Measurements from ENCODE around the gene VAMP7. TPM values are rescaled to one million over a fixed set of nuclear protein-coding genes. Genes with fewer than 3 reads are reported as not detected.

VAMP7 gene
- total and polyA plus RNA-seq, 2 of the 8 experiments (the other 6 are each of a cell fraction or from before 2014, with no cell fraction given) = 14.2 to 22.1 TPM

- TF ChIP-seq CTCF (IDR thresholded peaks at IDR 0.05; ENCODE audit: control extremely low read depth in 1 of 3, insufficient read depth in 1 of 3, low read depth in 1 of 3, low read length in 3 of 3) (no peak), ATF3 (IDR thresholded peaks at IDR 0.05; ENCODE audit: insufficient read depth, low read depth, low read length) (no peak)
Observed at GRCh38 chrX:155877288-155877687, 3.9 kb upstream of the VAMP7 start (continued).
